ENCODE data around the gene SUPT20HL2.
"Not testable (repeated sequence)": the region's sequence is repeated elsewhere in the genome, so short reads cannot be mapped to it uniquely, and the experiment has no call there.

GRCh38 chrX:24309580-24310374, 4.1 kb downstream of the SUPT20HL2 start:
- TF ChIP-seq FOXP1, SMAD3 (CRISPR knock-in tag; IDR thresholded peaks at IDR 0.05; ENCODE audit: borderline replicate concordance): not testable (repeated sequence)
- TF ChIP-seq, protein P1, sequence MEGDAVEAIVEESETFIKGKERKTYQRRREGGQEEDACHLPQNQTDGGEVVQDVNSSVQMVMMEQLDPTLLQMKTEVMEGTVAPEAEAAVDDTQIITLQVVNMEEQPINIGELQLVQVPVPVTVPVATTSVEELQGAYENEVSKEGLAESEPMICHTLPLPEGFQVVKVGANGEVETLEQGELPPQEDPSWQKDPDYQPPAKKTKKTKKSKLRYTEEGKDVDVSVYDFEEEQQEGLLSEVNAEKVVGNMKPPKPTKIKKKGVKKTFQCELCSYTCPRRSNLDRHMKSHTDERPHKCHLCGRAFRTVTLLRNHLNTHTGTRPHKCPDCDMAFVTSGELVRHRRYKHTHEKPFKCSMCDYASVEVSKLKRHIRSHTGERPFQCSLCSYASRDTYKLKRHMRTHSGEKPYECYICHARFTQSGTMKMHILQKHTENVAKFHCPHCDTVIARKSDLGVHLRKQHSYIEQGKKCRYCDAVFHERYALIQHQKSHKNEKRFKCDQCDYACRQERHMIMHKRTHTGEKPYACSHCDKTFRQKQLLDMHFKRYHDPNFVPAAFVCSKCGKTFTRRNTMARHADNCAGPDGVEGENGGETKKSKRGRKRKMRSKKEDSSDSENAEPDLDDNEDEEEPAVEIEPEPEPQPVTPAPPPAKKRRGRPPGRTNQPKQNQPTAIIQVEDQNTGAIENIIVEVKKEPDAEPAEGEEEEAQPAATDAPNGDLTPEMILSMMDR (IDR thresholded peaks at IDR 0.05): not testable (repeated sequence)

Measured in WTC11 (cell line).